GM21576 (cell line): ENCODE results near the gene SND1.

Source experiments
- ATAC-seq: cut with Tn5 transposase; IDR thresholded peaks from one replicate; pipeline ENCODE4 v1.9.1; 2021; ENCODE audit warnings: mild to moderate bottlenecking, moderate library complexity; ENCODE audit not compliant: unreplicated experiment

The SND1 gene

GRCh38 chr7:128076196-128076795 is 424.3 kb downstream of the SND1 start:
- ATAC-seq = no peak

- ATAC-seq = no peak
Measured at GRCh38 chr7:128076796-128077271, 424.8 kb downstream of the SND1 start.

- no peak for ATAC-seq
Measured at GRCh38 chr7:128078309-128078708, 426.3 kb downstream of the SND1 start.

GRCh38 chr7:128080169-128080568 is 428.2 kb downstream of the SND1 start:
- no peak for ATAC-seq

- ATAC-seq = no peak
Measured at GRCh38 chr7:128081351-128081750, 429.4 kb downstream of the SND1 start.

- no peak for ATAC-seq
Measured at GRCh38 chr7:128081808-128082207, 429.8 kb downstream of the SND1 start.

- no peak for ATAC-seq
Measured at GRCh38 chr7:128082431-128082830, 430.4 kb downstream of the SND1 start.

GRCh38 chr7:128084896-128085608 is 433.1 kb downstream of the SND1 start:
- no peak for ATAC-seq

- ATAC-seq = no peak
Measured at GRCh38 chr7:128090492-128090891, 438.5 kb downstream of the SND1 start.

GRCh38 chr7:128091106-128091505 is 439.1 kb downstream of the SND1 start:
- no peak for ATAC-seq

- no peak for ATAC-seq
Measured at GRCh38 chr7:128092221-128092620, 440.2 kb downstream of the SND1 start.

GRCh38 chr7:128093614-128094570 is 441.9 kb downstream of the SND1 start:
- ATAC-seq = no peak

GRCh38 chr7:128094686-128095085 is 442.7 kb downstream of the SND1 start:
- ATAC-seq = no peak

- ATAC-seq = no peak
Measured at GRCh38 chr7:128097211-128097731, 445.3 kb downstream of the SND1 start.

GRCh38 chr7:128098629-128099028 is 446.6 kb downstream of the SND1 start:
- no peak for ATAC-seq

GRCh38 chr7:128099204-128099671 is 447.2 kb downstream of the SND1 start:
- ATAC-seq = no peak

- no peak for ATAC-seq
Measured at GRCh38 chr7:128100225-128100948, 448.4 kb downstream of the SND1 start.

- ATAC-seq = no peak
Measured at GRCh38 chr7:128100949-128101713, 449.1 kb downstream of the SND1 start.

GRCh38 chr7:128102490-128103291 is 450.7 kb downstream of the SND1 start:
- no peak for ATAC-seq
